Left ventricle myocardium inferior (tissue), 1 donor: ENCODE data around the gene MEI4. TPM values are rescaled to one million over a fixed set of nuclear protein-coding genes. Genes with fewer than 3 reads are reported as not detected.

Experiments used
- DNase-seq: peaks from one replicate; pipeline ENCODE4 v3.0.0-alpha.2; 2020
- H3K27ac ChIP-seq: fragments of 200-600 bp; replicated peaks from 2 replicates; pipeline ENCODE4 v1.8.0; 2021
- H3K27me3 ChIP-seq: fragments of 200-600 bp; 2 replicates; pipeline ENCODE4 v1.8.0; 2021; ENCODE audit warnings: low read depth
- H3K36me3 ChIP-seq: fragments of 200-600 bp; 2 replicates; pipeline ENCODE4 v1.8.0; 2021
- H3K4me1 ChIP-seq: fragments of 200-600 bp; 2 replicates; pipeline ENCODE4 v1.8.0; 2021
- H3K4me3 ChIP-seq: fragments of 200-600 bp; 2 replicates; pipeline ENCODE4 v1.8.0; 2021; ENCODE audit warnings: mild to moderate bottlenecking, moderate library complexity
- H3K9me3 ChIP-seq: fragments of 200-600 bp; replicated peaks from 2 replicates; pipeline ENCODE4 v1.8.0; 2021
- CTCF ChIP-seq: fragments of 200-600 bp; IDR thresholded peaks from 2 replicates; pipeline ENCODE4 v1.8.0; 2021; ENCODE audit warnings: antibody characterized with exemption, mild to moderate bottlenecking, borderline replicate concordance
- intact Hi-C: fragments of 100-400 bp; cut with micrococcal nuclease; formaldehyde crosslinking; loops from one replicate; pipeline ENCODE4 v1.11.0; 2022
- total RNA-seq: library from RNA; stranded (reverse); fragmentation: NEBNext Ultra II Directional; extraction: Animal tissue kit (Norgen Biotek cat#: 25700); gene quantifications from one replicate; pipeline ENCODE4 v1.2.1, GENCODE V29; 2021
- donor health status: DM: no; HTN: yes; CAD: no; lungs with severe emphysema.

Gene MEI4
- total RNA-seq, 1 donor from 2014 or later = 0.52 TPM

- no peak overlapping the region for H3K27ac ChIP-seq
- DNase-seq = no peak
- H3K4me3 ChIP-seq = no peak overlapping the region
- H3K9me3 ChIP-seq = peaks cover 13% of the 10 kb centered on the region
- no peaks in the 10 kb centered on the region for H3K4me1 ChIP-seq
- H3K27me3 ChIP-seq = no peaks in the 10 kb centered on the region
- no peaks in the 10 kb centered on the region for H3K36me3 ChIP-seq
- TF ChIP-seq CTCF = no peak
- intact Hi-C loops = no loop called here
Measured at GRCh38 chr6:77786935-77787629, 134.2 kb downstream of the MEI4 start.

- no peak for DNase-seq
- no peak for TF ChIP-seq CTCF
- Histone ChIP-seq H3K27ac (no peak overlapping the region), H3K36me3 (no peaks in the 10 kb centered on the region), H3K9me3 (peaks cover 75% of the 10 kb centered on the region), H3K4me1 (no peaks in the 10 kb centered on the region), H3K27me3 (no peaks in the 10 kb centered on the region), H3K4me3 (no peak overlapping the region)
- intact Hi-C loops = no loop called here
Measured at GRCh38 chr6:77796824-77797809, 144.3 kb downstream of the MEI4 start.

GRCh38 chr6:77812304-77812703, 159.5 kb downstream of the MEI4 start:
- peaks cover 4% of the 10 kb centered on the region for H3K9me3 ChIP-seq
- TF ChIP-seq CTCF = no peak
- intact Hi-C loops = no loop called here
- no peaks in the 10 kb centered on the region for H3K27me3 ChIP-seq
- no peak overlapping the region for H3K4me3 ChIP-seq
- DNase-seq = no peak
- no peak overlapping the region for H3K27ac ChIP-seq
- no peaks in the 10 kb centered on the region for H3K36me3 ChIP-seq
- H3K4me1 ChIP-seq = no peaks in the 10 kb centered on the region

- no peak for TF ChIP-seq CTCF
- no peak overlapping the region for H3K4me3 ChIP-seq
- peaks cover 4% of the 10 kb centered on the region for H3K9me3 ChIP-seq
- H3K27me3 ChIP-seq = no peaks in the 10 kb centered on the region
- intact Hi-C loops = no loop called here
- H3K27ac ChIP-seq = no peak overlapping the region
- no peaks in the 10 kb centered on the region for H3K4me1 ChIP-seq
- no peak for DNase-seq
- no peaks in the 10 kb centered on the region for H3K36me3 ChIP-seq
Measured at GRCh38 chr6:77813090-77813489, 160.3 kb downstream of the MEI4 start.

- H3K36me3 ChIP-seq = no peaks in the 10 kb centered on the region
- no peaks in the 10 kb centered on the region for H3K27me3 ChIP-seq
- intact Hi-C loops = no loop called here
- no peak for DNase-seq
- no peak for TF ChIP-seq CTCF
- H3K4me1 ChIP-seq = no peaks in the 10 kb centered on the region
- no peak overlapping the region for H3K27ac ChIP-seq
- no peak overlapping the region for H3K4me3 ChIP-seq
- peaks cover 4% of the 10 kb centered on the region for H3K9me3 ChIP-seq
Measured at GRCh38 chr6:77814119-77814518, 161.3 kb downstream of the MEI4 start.
